WTC11 (cell line): ENCODE data around the gene SOD2.

ENCODE experiments used
- CBFB ChIP-seq: sonication (generic); formaldehyde crosslinking; IDR thresholded peaks from 2 replicates; pipeline ENCODE4 v1.8.1; 2022; ENCODE audit warnings: mild to moderate bottlenecking, low read depth, missing genetic modification reagents
- CDX4 ChIP-seq: fragments of 250-450 bp; sonication (Bioruptor Pico); IDR thresholded peaks from 2 replicates; pipeline ENCODE4 v1.9.0; 2021; ENCODE audit warnings: moderate library complexity, mild to moderate bottlenecking, inconsistent platforms, borderline replicate concordance
- CREM ChIP-seq: sonication (generic); formaldehyde crosslinking; IDR thresholded peaks from 2 replicates; pipeline ENCODE4 v1.8.1; 2022; ENCODE audit warnings: mild to moderate bottlenecking, missing genetic modification reagents, moderate library complexity
- FOXK1 ChIP-seq: sonication (generic); formaldehyde crosslinking; IDR thresholded peaks from 2 replicates; pipeline ENCODE4 v1.8.0; 2022; ENCODE audit warnings: mild to moderate bottlenecking, moderate library complexity, missing genetic modification reagents
- TP53 ChIP-seq: sonication (generic); formaldehyde crosslinking; IDR thresholded peaks from 2 replicates; pipeline ENCODE4 v1.8.1; 2023; ENCODE audit warnings: mild to moderate bottlenecking, missing genetic modification reagents
- TF ChIP-seq, protein P1 (sequence below): sonication (generic); formaldehyde crosslinking; IDR thresholded peaks from 2 replicates; pipeline ENCODE4 v1.8.1; 2023; ENCODE audit warnings: mild to moderate bottlenecking, missing genetic modification reagents
- TF ChIP-seq, protein P2 (sequence below): sonication (generic); formaldehyde crosslinking; IDR thresholded peaks from 2 replicates; pipeline ENCODE4 v1.8.0; 2022; ENCODE audit warnings: mild to moderate bottlenecking, missing genetic modification reagents

DNA sequence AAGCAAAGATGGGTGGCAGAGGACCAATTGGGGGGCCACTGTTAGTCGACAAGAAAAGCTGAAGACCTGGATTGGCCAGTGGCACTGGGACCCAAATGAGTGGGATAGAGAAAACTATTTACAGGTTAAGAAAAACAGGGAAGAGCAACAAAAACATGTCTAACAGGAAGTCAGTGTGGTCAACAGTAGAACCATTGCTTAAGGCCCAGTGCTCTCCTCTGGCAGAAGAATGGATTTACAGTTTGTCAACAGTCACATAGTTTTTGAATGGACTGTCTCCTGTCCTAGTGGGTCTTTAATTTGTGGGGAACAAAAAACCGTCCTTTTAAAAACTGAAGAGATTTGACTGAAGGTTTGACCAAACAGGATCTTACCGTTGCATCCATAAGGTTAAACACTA lies 22.1 kb upstream of the SOD2 start:
- TF ChIP-seq CBFB (CRISPR knock-in tag) (no peak), CREM (CRISPR knock-in tag) (no peak), FOXK1 (no peak), CDX4 (CRISPR knock-in tag) (no peak), TP53 (CRISPR knock-in tag) (no peak)
- TF ChIP-seq, protein P1, sequence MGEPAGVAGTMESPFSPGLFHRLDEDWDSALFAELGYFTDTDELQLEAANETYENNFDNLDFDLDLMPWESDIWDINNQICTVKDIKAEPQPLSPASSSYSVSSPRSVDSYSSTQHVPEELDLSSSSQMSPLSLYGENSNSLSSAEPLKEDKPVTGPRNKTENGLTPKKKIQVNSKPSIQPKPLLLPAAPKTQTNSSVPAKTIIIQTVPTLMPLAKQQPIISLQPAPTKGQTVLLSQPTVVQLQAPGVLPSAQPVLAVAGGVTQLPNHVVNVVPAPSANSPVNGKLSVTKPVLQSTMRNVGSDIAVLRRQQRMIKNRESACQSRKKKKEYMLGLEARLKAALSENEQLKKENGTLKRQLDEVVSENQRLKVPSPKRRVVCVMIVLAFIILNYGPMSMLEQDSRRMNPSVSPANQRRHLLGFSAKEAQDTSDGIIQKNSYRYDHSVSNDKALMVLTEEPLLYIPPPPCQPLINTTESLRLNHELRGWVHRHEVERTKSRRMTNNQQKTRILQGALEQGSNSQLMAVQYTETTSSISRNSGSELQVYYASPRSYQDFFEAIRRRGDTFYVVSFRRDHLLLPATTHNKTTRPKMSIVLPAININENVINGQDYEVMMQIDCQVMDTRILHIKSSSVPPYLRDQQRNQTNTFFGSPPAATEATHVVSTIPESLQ, result no peak
- TF ChIP-seq, protein P2, sequence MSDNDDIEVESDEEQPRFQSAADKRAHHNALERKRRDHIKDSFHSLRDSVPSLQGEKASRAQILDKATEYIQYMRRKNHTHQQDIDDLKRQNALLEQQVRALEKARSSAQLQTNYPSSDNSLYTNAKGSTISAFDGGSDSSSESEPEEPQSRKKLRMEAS (CRISPR knock-in tag), result no peak
